GM19193 (cell line): Measurements from ENCODE around the gene TFEB.

Experiments
- POLR2A ChIP-seq: IDR thresholded peaks from 4 replicates; pipeline ENCODE4 v1.6.1; 2011; ENCODE audit not compliant: insufficient read depth, insufficient read length; ENCODE audit errors: extremely low read depth

The TFEB gene

DNA sequence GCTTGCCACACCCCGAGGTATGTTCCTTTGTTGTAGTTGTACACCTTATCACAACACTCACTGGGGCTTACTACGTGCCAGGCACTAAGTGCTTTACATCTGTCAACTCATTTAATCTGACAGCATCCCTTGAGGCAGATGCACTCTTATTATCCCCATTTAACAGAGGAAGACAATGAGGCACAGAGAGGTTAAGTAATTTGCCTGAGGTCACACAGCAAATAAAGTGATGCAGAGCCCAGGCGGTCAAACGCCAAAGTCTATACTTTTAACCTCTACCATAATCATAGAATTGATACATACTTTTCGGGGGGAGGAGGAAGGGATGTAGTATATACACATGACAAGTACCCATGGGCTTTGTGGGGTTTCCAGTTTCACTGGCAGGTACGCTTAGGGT, 59.4 kb downstream of the TFEB start:
- no peak for TF ChIP-seq POLR2A

DNA sequence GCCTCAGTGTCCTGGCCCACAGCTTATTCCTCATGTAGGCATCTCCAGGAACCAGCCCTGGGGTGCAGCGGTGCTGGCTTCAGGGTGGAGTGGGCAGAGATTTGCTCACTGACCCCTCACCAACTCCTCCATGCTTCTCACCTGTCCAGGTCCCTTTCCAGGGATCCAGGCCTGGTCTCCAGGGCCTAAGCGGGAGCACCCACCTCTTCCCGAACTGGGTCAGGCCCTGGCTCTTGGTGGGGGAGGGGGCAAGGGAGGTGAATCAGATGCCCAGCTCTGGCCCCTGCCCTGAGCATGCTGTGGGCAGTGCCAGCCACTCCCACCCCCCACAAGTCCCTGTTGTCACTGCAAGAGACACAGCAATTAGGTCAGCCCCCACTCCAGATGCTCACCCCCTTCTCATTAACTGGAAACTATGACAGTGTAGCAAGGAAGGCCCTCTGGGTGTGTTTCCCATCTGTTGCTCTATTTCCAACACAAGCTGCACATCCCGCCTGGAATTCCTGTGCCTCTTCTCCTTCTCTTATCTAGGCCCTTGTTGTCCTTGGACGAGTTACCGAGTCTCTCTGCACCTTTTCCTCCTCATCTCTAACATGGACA, 60.1 kb downstream of the TFEB start:
- no peak for TF ChIP-seq POLR2A

DNA sequence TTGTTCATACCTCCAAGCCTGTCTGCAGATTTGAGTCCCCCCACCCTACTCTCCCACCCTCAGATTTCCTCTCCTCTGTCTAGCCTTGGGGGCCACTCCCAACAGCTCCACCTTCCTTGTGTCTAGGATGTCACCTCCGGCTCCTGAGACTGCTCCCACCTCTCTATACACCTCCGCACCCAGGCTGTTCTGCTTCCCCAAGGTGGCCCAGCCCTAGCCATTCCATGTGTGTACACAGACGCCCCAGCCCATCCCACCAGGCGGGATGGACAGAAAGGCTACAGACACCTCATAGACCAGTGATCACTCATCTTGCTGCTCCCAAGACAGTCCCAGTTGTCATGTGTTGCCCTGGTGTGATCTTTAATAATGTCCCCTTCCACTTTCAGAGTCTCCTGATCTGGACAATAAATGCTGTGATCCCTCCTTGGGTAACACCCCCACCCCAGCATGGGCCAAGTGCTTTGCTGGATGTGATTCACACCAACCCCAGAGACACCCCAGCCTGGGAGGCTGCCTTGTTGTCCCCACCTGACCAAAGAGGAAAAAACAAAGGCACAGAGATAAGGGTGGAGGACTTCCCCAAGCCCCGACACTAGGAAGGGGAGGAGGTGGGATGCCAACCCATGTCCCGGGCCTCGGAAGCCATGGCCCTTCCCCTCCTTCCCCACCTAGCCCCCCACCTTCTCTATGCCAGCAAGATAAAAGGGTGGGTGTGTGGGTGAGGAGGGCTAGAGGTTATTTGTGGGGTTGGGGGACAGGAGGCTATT, 61.0 kb downstream of the TFEB start:
- TF ChIP-seq POLR2A, result no peak

DNA sequence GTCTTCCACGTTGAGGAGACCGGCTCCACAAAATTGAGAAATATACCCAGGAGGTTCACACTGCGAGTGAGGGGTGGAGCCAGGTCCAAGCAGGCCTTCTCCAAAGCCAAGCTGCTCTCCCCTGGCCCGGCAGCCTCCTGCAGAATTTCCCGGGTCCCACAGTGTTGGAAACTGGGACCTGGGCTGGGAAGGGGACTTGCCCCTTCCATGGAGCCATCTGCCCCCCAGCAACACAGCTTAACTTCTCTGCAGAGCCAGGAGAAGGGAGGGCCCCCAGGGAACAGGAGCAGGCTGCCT, 61.8 kb downstream of the TFEB start:
- no peak for TF ChIP-seq POLR2A

DNA sequence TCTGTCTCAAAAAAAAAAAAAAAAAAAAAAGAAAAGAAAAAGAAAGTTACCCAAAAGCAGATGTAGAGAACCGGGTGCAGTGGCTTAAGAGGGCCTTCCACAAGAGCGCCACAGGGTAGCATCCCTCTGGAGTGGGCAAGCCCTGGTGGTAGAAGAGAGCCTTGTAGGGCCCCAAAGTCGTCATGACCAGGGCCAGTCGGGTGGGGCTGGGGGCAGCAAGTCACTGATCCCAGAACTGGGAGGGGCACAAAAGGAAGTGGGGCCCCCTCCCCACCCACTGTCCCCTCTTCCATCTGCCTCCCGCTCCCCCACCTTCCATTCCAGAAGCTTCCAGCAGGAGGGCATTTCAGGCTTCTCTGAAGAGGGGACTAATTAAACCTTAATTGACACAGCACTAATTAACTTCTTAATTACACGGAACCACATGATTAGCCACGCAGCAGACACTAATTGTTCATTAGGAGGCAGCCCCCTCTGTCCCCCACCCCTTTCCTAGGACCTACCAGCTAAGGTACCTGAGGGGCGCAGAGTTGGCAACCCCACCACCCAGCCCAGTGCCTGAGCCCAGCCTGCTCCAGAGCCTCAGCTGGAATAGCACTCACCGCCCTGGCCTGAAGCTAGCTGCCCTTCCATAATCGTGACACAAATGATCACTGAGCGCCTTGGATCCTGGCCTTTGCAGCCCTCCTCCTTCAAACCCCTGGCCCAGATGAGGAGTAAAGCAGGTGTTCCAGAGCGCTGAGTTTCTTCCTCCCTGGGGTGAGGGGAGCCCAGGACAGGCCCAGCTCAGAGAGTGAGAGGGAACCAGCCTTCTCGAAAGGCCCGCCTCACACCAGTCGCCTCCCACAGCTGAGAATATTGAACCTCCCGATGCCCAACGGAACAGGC, 62.3 kb downstream of the TFEB start:
- TF ChIP-seq POLR2A, result no peak

DNA sequence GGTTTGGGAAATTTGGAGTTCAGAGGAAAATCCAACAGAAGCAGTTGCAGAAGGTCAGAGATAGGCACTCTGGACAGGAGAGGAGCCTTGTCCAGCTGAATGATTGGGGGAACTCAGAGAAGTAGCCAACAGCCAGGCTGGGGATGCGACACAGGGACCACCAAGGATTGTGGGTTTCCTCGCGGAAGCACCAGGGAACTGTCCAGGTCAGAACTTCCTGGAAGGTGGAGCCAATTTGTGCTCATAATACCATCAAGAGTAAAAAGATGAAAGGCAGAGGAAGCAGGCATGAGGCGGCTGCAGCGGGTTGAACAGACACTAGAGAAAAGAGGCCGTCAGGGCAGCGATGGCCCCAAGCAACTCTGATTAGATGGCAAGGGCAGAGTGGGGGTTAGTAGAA, 63.4 kb downstream of the TFEB start:
- no peak for TF ChIP-seq POLR2A

DNA sequence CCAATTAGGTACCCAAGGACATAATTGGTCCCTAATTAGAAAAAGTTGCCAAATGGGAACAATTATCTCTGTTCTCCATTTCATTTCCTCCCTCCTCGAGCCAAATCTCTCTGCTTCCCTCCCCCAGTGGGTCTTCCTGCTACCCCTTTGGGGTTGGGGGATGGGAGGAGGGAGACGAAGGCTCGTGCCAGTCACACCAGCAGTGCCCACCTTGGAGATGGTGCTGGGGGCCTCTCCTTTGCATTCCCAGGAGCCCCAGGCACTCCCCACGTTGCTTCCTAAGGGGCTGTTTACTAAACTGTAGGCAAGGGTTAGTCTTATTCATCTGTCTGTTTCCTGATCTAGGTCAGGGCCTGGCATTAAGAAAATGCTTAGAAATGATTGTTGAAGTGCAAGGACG, 64.0 kb downstream of the TFEB start:
- no peak for TF ChIP-seq POLR2A

DNA sequence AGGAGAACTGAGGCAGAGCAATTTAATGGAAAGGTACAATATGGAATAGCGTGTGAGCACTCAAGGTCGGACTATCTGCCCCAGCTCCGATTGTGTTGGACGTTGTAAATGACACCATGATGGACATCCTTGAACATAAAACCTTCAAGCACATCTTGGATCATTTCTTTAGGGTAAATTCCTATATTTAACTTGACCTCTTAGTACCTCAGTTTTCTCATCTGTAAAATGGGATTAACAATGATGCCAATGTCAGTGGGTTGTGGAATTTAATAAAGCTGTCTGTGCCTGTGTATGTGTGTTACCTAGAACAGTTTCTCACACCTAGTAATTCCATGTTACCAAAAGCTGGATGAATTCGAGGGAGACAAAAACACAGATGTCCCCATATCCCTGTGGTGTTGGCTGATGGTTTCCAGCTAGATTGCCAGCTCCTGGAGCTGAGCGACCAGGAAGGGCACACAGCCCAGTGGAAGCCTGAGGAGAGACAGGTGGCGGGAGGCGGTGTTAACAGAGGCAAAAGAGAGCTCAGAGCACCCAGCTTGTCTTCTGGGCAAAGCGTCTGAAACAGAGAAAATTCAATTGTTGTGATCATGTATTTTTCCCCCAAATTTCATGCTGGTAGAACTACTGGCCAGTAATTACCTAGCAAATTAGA, 64.6 kb downstream of the TFEB start:
- TF ChIP-seq POLR2A, result no peak

DNA sequence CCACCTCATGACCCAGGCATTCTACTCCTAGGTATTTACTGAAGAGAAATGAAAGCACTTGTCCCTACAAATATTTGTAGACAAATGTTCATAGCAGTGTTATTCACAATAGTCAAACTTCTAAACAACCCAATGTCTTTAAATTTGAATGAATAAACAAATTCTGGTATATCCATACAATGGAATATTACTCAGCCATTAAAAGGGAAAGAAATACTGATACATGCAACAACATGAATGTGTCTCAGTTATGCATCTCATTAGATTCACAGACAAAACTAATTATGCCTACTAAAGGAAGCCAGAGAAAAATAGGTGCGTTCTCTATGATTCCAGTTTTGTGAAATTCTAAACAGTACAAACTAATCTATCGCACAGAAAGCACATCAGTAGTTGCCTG, 66.4 kb downstream of the TFEB start:
- TF ChIP-seq POLR2A, result no peak

DNA sequence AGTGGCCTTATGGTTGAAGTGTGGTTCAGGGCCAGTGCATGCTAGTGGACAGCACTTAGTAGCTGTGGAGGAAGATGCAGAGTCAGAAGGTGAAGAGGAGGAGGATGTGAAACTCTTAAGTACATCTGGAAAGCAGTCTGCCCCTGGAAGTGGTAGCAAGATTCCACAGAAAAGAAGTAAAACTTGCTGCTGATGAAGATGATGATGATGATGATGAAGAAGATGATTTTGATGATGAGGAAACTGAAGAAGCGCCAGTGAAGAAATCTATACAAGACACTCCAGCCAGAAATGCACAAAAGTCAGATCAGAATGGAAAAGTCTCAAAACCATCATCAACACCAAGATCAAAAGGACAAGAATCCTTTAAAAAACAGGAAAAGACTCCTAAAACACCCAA, 68.2 kb downstream of the TFEB start:
- TF ChIP-seq POLR2A, result no peak

DNA sequence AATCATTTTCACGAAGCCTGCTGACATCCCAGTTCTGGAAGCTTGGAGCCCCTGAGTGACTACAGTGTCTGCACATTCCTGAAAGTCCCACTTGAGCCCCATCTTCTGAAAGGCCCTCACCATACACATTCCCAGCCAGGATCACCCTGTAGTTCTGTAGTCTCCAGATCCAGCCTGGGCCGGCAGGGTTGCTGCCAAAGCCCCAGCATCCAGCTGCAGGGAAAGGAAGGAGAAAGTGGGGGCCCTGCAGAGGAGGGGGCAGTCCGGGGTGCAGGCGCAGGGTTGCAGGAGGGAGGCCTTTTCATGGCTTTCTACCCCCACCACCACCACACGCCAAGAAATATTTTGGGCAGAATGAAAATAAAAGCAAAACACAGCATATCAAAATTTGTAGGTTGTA, 71.1 kb downstream of the TFEB start:
- no peak for TF ChIP-seq POLR2A

DNA sequence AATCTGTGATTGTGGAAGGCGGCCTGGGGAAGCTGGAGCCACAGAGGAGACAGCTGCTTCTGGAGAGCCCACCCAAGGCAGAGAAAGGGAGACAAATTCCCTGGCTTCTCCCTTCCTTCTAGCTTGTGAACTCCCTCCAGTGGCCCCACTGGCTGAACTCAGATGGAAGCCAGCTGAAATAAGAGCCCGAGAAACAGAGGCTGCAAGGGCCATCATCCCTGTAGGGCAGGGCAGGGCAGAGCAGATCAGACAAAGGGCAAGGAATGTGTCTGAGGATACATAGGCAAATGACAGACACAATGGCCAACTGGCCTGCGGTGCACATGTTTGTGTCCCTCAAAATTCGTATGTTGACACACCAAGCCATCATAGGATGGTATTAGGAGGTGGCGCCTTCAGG, 71.8 kb downstream of the TFEB start:
- TF ChIP-seq POLR2A, result no peak

DNA sequence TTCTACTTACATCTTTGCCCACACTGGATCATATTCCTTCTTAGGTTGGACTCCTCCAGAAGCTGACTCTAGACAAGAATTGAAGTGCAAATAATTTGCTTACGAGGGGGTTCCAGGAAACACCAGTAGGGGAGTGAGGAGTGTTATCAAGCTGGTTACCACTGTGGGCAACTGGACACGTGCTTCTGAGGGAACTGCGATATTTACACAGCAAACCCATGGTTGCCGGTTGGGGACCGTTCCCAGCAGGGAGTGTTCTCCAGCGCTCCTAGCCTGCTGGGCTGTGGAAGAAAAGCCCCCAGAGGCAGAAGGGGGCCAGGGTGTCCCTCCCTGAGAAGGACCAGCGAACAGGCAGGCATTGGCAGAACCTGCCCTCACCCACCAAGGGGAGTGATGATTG, 75.5 kb downstream of the TFEB start:
- TF ChIP-seq POLR2A, result no peak

DNA sequence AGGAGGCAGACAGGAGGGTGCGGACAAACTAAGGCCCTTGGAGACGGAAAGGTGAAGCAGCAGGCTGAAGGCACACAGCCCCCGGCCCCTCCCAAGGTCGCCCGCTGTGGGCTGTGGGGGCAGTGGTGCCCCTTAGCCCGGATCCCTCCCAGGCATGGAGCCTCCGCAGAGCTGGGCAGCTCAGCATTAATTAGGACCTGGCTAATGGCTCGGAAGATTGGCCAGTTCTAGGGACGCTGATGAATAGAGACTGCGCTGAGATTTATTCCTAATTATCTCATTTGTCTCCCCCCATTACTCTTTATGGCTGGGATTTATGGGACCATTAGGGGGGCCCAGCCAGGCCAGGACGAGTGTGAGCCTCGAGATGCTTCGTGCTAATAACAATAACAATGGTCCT, 76.8 kb downstream of the TFEB start:
- TF ChIP-seq POLR2A, result no peak
